Neural cell (in vitro differentiated cells): ENCODE measurements around the gene CD164.

Experiments
- CTCF ChIP-seq: fragments of 450-650 bp; IDR thresholded peaks from 2 replicates; pipeline ENCODE4 v1.5.1; 2014; ENCODE audit warnings: antibody characterized with exemption, mild to moderate bottlenecking, moderate library complexity; ENCODE audit not compliant: poor library complexity, severe bottlenecking
- EP300 ChIP-seq: fragments of 450-650 bp; conservative IDR thresholded peaks from 2 replicates; pipeline ENCODE4 v1.6.1; 2014; ENCODE audit warnings: antibody characterized with exemption, mild to moderate bottlenecking, moderate library complexity; ENCODE audit not compliant: poor library complexity, severe bottlenecking
- EZH2 ChIP-seq: fragments of 200-600, 300-800 bp; shearing (Covaris generic), sonication (generic); IDR thresholded peaks from 2 replicates; pipeline ENCODE4 v1.6.1; 2014; ENCODE audit warnings: antibody characterized with exemption, low read length, borderline replicate concordance, mild to moderate bottlenecking; ENCODE audit not compliant: insufficient read depth, poor library complexity, severe bottlenecking
- MXI1 ChIP-seq: fragments of 450-650 bp; conservative IDR thresholded peaks from 2 replicates; pipeline ENCODE4 v1.6.1; 2014; ENCODE audit warnings: antibody characterized with exemption, mild to moderate bottlenecking; ENCODE audit not compliant: poor library complexity, severe bottlenecking
- POLR2AphosphoS5 ChIP-seq: IDR thresholded peaks from 2 replicates; pipeline ENCODE4 v1.6.1; 2012
- RAD21 ChIP-seq: fragments of 450-650 bp; conservative IDR thresholded peaks from 2 replicates; pipeline ENCODE4 v1.6.1; 2014; ENCODE audit warnings: antibody characterized with exemption, mild to moderate bottlenecking, moderate library complexity
- SMC3 ChIP-seq: fragments of 450-650 bp; conservative IDR thresholded peaks from 2 replicates; pipeline ENCODE4 v1.6.1; 2014; ENCODE audit warnings: antibody characterized with exemption, mild to moderate bottlenecking, moderate library complexity; ENCODE audit not compliant: poor library complexity
- TAF1 ChIP-seq: IDR thresholded peaks from 2 replicates; pipeline ENCODE4 v1.6.1; 2012; ENCODE audit warnings: low read depth
- TF ChIP-seq, protein P1 (sequence below): IDR thresholded peaks from 2 replicates; pipeline ENCODE4 v1.6.1; 2012; ENCODE audit warnings: borderline replicate concordance

GRCh38 chr6:109358204-109358603 is 24.1 kb downstream of the CD164 start:
- TF ChIP-seq SMC3 (no peak), CTCF (no peak), MXI1 (no peak), EP300 (no peak), POLR2AphosphoS5 (no peak), RAD21 (no peak), EZH2 (no peak), TAF1 (no peak)
- TF ChIP-seq, protein P1, sequence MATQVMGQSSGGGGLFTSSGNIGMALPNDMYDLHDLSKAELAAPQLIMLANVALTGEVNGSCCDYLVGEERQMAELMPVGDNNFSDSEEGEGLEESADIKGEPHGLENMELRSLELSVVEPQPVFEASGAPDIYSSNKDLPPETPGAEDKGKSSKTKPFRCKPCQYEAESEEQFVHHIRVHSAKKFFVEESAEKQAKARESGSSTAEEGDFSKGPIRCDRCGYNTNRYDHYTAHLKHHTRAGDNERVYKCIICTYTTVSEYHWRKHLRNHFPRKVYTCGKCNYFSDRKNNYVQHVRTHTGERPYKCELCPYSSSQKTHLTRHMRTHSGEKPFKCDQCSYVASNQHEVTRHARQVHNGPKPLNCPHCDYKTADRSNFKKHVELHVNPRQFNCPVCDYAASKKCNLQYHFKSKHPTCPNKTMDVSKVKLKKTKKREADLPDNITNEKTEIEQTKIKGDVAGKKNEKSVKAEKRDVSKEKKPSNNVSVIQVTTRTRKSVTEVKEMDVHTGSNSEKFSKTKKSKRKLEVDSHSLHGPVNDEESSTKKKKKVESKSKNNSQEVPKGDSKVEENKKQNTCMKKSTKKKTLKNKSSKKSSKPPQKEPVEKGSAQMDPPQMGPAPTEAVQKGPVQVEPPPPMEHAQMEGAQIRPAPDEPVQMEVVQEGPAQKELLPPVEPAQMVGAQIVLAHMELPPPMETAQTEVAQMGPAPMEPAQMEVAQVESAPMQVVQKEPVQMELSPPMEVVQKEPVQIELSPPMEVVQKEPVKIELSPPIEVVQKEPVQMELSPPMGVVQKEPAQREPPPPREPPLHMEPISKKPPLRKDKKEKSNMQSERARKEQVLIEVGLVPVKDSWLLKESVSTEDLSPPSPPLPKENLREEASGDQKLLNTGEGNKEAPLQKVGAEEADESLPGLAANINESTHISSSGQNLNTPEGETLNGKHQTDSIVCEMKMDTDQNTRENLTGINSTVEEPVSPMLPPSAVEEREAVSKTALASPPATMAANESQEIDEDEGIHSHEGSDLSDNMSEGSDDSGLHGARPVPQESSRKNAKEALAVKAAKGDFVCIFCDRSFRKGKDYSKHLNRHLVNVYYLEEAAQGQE, result no peak
